ENCODE data around the gene FAM219A.
"Not testable (repeated sequence)": the region's sequence is repeated elsewhere in the genome, so short reads cannot be mapped to it uniquely, and the experiment has no call there.

FAM219A gene

DNA sequence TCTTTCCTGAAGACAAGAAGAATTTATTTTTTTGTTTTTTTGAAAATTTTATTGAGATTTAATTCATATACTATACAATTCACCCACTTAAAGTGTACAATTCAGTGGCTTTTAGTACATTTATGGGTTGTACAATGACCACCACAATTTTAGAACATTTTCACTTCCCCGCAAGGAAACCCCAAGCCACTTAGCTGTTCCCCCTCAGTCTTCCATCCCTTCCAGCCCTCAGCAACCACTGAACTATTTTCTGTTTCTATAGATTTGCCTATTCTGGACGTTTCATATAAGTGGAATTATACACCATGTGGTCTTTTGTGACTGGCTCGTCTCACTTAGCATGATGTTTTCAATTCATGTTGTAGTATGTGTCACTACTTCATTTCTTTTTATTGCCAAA lies 28.2 kb upstream of the FAM219A start:
- in situ Hi-C loops (cut with MboI; ENCODE audit: low sequenced_read_pairs) = no loop called here

DNA sequence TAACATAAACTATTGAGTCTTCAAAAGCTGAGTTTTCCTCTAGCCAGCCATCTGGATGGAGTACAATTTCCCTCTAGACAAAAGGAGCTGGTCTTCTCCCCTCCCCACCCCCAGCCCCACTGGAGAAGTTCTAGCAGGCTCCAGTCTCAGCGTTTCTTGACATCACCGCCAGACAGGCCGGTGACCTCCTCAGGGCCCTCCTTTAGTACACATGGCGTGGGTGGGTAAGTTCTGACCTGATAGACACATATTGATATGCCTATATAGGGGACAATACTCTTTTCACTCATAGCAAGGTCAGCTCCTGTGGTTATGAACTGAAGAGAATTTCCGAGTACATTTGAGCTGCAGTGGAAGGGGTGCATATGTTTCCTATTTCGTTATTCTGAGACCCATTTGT lies 27.5 kb upstream of the FAM219A start:
- in situ Hi-C loops (cut with MboI; ENCODE audit: low sequenced_read_pairs) = no loop called here

DNA sequence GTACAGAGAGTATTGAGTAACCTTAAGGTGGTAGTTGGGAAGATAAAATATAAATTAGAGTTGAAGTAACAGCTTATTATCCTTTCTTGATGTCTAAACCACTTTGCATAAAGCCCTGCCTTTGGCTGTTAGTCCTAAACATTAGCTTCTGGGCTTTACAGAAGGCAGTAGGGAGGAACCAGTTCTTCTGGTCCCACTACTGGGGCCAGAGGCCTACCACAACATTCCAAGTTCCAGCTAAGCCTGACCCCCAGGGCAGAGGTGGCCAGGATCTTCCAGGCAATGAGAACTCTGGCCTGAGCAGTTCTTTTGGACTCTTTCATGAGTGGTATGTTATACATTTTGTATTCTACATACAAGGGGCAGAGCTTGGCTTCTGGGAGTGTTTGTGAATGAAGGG lies 26.3 kb upstream of the FAM219A start:
- in situ Hi-C loops (cut with MboI; ENCODE audit: low sequenced_read_pairs) = no loop called here

DNA sequence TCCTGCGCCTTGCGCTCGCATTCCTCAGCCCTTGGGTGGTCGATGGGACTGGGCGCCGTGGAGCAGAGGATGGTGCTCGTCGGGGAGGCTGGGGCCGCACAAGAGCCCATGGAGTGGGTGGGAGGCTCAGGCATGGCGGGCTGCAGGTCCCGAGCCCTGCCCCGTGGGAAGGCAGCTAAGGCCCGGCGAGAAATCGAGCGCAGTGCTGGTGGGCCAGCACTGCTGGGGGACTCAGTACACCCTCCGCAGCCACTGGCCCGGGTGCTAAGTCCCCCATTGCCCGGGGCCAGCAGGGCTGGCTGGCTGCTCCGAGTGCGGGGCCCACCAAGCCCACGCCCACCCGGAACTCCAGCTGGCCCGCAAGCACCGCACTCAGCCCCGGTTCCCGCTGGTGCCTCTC lies 24.4 kb upstream of the FAM219A start:
- in situ Hi-C loops (cut with MboI; ENCODE audit: low sequenced_read_pairs) = not testable (repeated sequence)

DNA sequence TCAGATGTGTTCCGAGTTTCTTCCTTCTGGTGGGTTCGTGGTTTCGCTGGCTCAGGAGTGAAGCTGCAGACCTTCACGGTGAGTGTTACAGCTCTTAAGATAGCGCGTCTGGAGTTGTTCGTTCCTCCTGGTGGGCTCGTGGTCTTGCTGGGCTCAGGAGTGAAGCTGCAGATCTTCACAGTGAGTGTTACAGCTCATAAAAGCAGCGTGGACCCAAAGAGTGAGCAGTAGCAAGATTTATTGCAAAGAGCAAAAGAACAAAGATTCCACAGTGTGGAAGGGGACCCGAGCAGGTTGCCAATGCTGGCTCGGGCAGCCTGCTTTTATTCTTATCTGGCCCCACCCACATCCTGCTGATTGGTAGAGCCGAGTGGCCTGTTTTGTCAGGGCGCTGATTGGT lies 23.2 kb upstream of the FAM219A start:
- in situ Hi-C loops (cut with MboI; ENCODE audit: low sequenced_read_pairs) = not testable (repeated sequence)

DNA sequence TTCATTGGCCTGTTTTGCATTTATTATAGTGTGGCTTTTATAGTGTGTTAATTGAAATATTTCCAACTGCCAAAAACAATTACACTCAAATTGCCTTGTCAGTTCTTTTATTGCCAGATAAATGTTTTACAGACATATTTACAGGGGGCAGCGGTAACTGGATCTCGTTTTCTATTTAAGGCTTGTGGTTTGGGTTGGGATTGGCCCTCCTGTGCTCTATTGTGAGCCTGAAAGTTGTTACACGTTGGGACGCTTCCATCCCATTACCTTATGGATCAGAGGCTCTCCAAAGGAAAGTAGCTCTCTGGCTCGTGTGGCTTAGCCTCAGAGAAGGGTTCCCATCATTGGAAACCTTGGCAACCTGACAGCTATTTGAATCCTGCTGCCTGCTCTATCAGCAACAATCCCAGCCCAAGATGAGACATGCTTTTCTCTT lies 21.1 kb upstream of the FAM219A start:
- in situ Hi-C loops (cut with MboI; ENCODE audit: low sequenced_read_pairs) = no loop called here

DNA sequence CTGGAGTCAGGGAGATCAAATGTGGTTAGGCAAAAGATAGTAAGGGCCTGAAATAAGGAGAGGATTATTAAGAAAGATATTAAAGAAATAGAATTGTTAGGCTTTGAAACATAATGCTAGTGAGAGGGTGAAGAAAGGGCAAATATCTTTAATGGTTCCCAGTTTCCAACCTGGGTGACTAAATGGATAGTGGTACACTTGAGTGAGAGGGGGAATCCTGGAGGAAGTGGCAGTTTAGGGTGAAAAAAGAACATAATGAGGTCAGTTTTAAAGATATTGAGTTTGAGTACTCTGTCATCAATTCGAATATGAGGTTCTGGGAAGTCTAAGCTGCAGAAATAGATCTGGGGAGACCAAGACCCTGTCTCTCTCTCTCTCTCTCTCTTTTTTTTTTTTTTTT lies 19.2 kb upstream of the FAM219A start:
- in situ Hi-C loops (cut with MboI; ENCODE audit: low sequenced_read_pairs) = no loop called here

DNA sequence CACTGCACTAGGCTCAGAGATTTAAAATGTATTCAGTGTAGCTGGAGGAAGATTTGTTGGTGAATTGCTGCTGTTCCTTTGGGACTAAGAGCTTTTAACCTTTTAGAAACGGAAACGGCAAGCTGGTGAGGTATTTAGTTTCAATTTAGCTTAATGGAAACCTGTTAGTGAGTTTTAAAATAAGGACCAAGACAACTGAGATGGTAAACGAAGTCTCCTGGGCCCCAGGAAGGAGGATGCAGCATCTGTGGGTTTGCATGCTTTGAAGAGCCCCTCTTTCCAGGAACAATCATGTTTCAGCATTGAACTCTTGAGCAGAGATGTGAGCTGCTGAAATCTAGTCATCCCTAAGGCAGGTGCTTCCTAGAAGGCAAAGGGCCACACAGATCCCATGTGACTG lies 16.7 kb upstream of the FAM219A start:
- in situ Hi-C loops (cut with MboI; ENCODE audit: low sequenced_read_pairs) = no loop called here

DNA sequence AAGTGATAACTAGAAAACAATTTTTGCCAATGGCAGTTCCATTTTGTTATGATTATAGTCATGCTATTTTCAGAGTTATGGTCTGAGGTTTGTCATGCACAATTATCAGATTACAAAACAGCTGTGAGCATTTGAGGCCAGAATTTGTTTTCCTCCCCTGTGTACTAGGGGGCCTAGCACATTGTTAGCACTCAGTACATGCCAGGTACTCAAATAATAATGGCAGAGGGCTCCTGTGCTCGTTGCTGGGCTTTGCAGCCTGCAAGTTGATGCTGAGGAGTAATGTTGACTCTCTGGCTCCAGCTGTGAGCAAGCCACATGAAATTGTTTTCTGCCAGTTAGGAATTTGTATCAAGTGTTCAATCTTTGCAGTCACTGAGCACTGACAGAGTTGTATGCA lies 7.1 kb upstream of the FAM219A start:
- in situ Hi-C loops (cut with MboI; ENCODE audit: low sequenced_read_pairs) = no loop called here

DNA sequence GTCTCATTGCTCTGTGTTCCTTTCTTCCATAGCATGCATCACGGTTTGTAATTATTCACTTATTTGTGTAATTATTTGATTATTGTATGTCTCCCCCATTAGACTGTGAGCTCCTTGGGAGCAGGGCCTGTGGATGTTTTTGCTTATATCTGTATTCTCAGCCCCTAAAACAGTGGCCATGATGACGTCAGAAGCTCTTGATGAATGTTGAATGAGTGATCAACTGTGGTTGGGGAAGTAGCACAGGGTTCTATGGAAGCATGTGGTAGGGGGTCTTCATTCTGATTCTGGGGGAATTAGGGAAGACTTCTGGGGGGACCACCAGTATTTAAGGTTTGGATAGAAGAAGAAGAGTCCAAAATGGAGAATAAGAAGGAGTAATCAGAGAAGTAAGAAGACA lies 6.2 kb upstream of the FAM219A start:
- in situ Hi-C loops (cut with MboI; ENCODE audit: low sequenced_read_pairs) = no loop called here

DNA sequence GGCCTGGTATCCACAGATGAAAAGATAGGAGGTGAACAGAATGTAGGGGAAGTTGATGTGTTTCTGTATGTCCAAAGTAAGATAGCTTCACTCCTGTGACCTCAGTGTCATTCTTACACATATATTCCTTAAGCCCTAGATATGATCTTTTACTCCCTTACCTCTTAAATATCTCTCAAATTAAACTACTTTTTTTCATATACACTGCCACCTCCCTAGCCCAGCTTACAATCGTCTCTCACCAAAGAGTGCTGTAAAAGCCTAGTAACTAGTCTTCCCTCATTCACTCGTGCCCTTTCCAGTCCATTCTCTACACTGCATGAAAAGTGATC lies 5.5 kb upstream of the FAM219A start:
- in situ Hi-C loops (cut with MboI; ENCODE audit: low sequenced_read_pairs) = no loop called here

DNA sequence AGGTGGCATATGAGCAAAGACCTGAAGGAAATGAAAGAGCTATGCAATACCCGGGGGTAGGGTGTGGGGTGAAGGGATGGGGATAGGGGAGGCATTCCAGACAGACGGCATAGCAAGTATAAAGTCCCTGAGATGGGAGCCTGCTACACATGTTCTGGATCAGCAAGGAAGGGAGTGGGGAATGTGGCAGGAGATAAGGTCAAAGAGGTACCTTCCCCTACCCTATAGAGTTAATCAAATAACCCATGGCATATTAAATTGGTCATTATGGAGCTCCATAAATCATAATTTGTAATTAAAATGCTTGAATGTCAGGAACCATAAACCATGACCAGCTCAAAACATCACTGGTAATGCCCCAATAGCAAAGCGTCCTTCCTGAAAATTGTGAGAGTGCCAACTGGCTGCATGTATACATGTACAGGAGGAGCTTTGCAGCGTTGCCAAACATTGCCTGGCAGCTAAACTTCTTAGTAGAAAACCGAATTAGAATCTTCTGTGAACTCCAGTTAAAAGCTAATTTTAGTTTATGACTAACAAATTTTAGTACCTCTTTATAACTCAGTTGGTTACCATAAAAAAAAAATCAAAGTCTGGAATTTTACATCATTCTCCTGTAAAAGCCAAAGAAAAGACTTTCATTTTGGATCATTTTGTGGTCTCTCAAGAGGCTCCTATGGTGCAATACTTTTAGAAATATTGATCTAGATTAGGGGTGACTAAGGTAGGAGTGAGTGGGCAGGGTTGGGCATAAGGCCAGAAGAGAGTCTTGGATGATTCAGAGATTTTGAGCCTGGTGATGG lies 4.9 kb upstream of the FAM219A start:
- in situ Hi-C loops (cut with MboI; ENCODE audit: low sequenced_read_pairs) = no loop called here

DNA sequence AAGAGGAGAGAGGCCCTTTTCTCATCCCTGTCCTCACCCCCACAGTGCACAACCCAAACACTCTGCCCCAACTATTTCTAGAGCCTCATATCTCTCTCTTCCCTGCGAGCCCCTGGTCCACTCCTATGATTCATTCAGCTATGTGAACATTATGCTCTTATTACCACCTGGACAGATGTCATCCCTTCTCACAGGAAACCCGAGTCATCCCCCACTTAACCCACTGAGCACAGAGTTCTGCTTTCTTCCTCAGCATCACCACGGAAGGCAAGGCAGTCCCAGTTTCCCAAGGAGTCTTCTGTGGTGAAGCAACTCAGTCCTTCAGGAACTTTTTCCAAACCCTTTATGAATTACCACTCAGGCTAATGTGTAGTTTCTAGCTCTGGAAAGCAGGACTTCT lies 1.6 kb upstream of the FAM219A start:
- in situ Hi-C loops (cut with MboI; ENCODE audit: low sequenced_read_pairs) = no loop called here

DNA sequence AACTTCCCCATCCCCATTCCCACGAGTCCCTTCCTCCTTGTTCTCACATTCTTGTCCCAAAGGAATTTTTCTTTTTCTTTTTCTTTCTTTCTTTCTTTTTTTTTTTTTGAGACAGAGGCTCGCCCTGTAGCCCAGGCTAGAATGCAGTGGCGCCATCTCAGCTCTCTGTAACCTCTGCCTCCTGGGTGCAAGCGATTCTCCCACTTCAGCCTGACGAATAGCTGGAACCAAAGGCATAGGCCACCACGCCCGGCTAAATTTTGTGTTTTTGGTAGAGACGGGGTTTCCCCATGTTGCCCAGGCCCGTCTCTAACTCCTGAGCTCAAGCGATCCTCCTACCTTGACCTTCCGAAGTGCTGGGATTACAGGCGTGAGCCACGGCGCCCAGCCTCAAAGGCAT lies 986 bp upstream of the FAM219A start:
- in situ Hi-C loops (cut with MboI; ENCODE audit: low sequenced_read_pairs) = no loop called here

DNA sequence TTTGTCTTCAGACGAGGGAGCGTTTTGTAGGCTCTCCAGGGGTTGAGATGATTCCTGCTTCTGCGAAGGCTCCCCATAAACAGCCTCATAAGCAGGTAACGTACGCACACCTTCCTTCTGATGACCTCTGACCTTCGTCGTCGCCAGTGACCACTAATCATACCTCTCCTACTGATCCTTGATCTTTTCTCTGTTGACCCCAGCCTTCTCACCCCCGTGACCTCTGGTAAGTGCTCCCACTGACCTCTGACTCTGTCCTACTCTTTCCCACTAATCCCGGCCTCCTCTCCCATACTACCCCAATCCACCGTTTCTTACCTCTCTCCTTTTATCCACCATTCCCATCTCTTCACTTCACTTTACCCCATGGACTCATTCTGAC lies 580 bp upstream of the FAM219A start:
- in situ Hi-C loops (cut with MboI; ENCODE audit: low sequenced_read_pairs) = no loop called here

DNA sequence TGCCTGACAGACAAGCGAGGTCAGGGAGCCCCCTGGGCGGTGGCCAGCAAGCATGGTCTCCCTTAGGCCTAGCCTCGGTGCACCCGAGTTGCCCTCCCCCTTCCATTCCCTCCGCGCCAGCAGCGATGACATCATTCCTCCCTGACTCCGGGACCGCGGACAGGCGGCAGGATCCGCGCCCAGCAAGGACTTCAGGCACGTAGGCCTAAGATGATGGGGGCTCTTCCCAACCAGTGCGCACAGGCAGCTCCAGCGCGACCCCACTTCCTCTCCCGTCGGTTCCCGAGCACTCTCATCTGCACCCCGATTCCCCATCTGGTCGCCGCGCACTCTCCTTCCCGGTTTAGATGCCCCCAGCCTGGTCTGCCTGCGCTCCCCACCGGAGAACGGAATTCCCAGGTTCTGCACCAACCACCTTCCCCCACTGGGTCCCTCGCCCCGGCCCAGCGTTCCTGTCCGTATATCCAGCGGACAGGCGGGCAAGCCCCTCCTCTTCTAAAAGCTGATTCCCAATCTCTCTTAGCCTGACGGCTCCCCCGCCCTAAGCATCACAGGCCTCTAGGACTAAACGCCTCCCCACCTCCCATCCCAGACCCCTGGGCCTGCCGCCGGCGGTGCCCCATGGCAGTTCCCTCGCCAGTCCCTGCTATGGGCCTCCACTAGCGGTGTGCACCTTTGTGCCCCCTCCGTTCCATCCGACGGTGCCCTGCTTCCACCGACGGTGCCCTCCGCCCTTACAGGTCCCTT lies 931 bp downstream of the FAM219A start:
- in situ Hi-C loops (cut with MboI; ENCODE audit: low sequenced_read_pairs) = no loop called here

DNA sequence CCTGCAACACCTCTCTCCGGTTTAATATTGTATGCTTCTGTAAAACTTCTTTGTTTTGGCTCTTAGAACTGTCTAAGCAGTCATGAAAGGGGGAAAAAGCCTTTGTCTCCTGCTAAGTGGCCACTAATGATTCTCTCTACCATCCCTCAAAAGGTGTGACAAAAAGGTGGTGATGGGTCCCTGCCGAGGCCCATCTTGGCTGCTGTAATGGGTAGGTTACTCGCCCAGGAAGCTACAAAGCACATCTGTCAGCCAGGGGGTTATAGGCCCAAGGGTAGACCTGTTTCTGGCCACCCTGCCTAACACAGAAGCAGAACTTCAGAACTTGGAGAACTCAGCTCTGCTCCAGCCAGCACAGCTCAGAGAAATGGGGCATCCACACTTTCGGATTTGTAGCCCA lies 1.6 kb downstream of the FAM219A start:
- in situ Hi-C loops (cut with MboI; ENCODE audit: low sequenced_read_pairs) = no loop called here

DNA sequence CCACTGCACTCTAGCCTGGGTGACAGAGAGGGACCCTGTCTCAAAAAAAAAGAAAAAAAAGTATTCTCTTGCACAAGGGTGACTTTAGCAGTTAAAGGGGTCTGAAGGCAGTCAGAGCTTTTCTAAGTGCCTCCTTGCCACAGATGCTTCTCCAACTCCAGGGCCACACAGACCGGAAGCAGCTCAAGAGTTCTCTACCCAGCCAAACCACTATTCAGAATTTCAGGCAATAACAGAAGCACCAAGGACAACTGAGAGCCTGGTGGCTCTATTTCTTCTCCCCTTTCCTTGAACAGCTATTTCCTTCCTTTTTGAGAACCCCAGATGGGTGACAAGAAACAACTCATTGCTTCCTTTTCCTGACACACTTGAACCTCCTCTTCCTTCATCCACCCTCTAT lies 2.2 kb downstream of the FAM219A start:
- in situ Hi-C loops (cut with MboI; ENCODE audit: low sequenced_read_pairs) = no loop called here

DNA sequence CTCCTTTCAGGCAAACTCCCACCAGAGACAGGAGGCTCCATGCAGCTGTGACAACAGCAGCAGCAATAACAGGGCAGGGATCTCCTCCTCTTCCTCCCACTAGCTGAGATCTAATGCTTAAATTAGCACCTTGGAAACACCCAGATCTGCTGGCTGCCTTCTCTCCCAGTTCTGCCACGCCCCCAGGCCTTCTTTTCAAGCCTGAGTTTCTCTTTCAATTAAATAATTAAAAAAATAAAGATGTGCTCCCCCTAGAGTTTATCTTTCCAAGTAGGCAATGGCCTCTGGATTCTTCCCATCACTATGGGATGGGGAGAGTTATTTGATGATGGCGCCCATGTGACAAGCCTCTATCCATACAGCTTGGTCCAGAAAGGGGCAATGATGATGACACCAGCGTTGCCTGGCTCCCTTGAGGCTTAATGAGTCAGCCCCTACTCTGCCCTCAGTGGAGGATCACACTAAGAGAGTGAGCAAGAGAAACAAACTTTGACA lies 3.8 kb downstream of the FAM219A start:
- in situ Hi-C loops (cut with MboI; ENCODE audit: low sequenced_read_pairs) = no loop called here

DNA sequence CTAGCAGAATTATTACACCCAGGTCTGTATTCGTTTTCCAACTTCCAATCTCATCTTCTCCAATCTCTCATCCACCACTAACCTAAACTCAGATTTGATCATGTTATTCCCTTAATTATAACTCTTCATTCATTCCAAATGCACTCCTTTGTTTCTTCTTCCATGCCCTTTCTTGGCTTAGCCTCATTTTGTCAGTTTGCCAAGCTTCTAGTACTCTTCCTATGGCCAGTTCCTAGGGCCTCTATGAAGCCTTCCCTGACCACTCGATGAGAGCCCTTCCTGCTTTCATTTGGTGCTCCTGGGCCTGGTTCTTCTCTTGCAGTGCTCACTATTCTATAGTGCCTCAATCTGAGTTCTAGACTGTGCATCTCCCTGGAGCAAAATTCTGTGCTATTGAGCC lies 5.8 kb downstream of the FAM219A start:
- in situ Hi-C loops (cut with MboI; ENCODE audit: low sequenced_read_pairs) = no loop called here

DNA sequence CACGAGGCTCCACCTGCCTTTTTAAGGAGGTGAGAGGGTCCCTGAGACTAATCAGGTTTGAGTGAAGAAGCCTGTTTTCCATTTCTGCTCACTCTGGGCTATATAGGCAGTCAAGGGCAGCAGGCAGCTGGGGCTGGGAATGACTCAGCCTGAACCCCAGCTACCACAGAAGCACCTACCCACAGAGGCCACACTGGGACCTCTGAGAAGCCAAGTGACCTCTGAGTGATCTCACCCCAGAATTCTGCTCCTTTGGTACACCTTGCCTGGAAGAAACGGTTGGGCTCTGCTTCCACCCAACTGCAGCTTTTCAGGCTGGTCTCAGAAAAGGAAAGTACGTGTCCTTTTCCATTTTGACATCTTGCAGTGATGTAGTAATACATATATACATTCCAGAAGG lies 6.8 kb downstream of the FAM219A start:
- in situ Hi-C loops (cut with MboI; ENCODE audit: low sequenced_read_pairs) = no loop called here

DNA sequence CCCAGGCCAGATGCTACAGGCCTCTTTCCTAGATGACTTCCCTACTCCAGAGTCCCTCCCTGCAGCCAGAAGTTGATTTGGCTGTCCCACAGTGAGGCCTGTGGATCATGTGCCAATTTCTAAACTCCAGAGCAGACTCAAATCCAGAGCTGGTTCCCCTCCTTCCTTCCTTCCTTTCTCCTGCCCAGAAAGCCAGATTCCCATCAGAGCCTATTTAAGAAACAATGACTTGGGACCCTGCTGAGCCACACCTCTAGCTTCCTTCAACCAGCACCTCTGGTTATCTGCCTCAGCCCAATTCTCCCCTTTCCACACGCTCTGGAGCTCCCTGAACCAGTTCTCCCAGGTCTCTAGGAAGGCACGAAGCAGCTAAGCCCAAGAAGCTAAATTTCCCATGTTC lies 7.2 kb downstream of the FAM219A start:
- in situ Hi-C loops (cut with MboI; ENCODE audit: low sequenced_read_pairs) = no loop called here

DNA sequence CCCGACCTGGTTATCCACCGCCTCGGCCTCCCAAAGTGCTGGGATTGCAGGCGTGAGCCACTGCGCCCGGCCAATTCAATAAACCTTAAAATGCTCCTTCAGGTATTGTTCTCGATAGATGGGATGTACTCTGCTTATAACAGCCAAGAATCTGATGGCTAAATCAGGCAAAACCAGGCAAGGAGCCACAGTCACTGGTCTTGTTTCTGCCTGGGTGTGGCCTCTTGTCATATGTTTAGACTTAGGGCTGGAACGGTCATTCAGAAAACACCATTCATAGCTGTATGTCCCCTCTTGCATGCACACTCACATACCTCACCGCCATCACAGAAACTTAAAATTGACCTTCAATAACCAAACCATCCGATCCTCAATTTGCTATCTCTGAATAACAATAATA lies 7.7 kb downstream of the FAM219A start:
- in situ Hi-C loops (cut with MboI; ENCODE audit: low sequenced_read_pairs) = no loop called here

Data from HL-60/S4 (cell line).